HL-60 (cell line): Measurements from ENCODE around the gene SORCS2.

Experiments used
- CTCF ChIP-seq: IDR thresholded peaks from one replicate; pipeline ENCODE4 v1.5.1; 2011; ENCODE audit warnings: low read length, control low read depth, inconsistent platforms; ENCODE audit not compliant: insufficient read depth
- POLR2AphosphoS5 ChIP-seq: IDR thresholded peaks from 2 replicates; pipeline ENCODE4 v1.6.1; 2012; ENCODE audit warnings: low read depth

GRCh38 chr4:7773401-7774180, 581.3 kb downstream of the SORCS2 start:
- TF ChIP-seq POLR2AphosphoS5 (no peak), CTCF (no peak)
